H1 (cell line): ENCODE measurements around the gene FAR2. TPM values are rescaled to one million over a fixed set of nuclear protein-coding genes. Genes with fewer than 3 reads are reported as not detected.
"Not testable (repeated sequence)": the region's sequence is repeated elsewhere in the genome, so short reads cannot be mapped to it uniquely, and the experiment has no call there.

Experiments used
- CTCF ChIA-PET: fragments of 300-600 bp; sonication (Branson Sonifier 250); formaldehyde crosslinking; loops from one replicate; lab custom pipeline; 2021; ENCODE audit not compliant: partially characterized antibody; lab: Charles Lee
- POLR2A ChIA-PET: fragments of 300-600 bp; sonication (Branson Sonifier 250); formaldehyde crosslinking; loops from one replicate; lab custom pipeline; 2021; ENCODE audit warnings: inconsistent platforms; ENCODE audit not compliant: partially characterized antibody; lab: Charles Lee
- DNase-seq, 2 experiments: peaks; one replicate each; pipeline versions ENCODE4 v3.0.0 to v3.0.0-alpha.2; 2010 to 2022; ENCODE audit warnings: low spot score in 2 of 2, low read depth in 1 of 2, mixed read lengths in 1 of 2
- FAIRE-seq: peaks from 2 replicates; lab custom pipeline; 2011; peaks lifted over from hg19 to GRCh38; lab: Jason Lieb, UNC
- H2AFZ ChIP-seq: 2 replicates; pipeline ENCODE4 v1.8.1; 2012; ENCODE audit warnings: low read length, inconsistent platforms
- H2AK5ac ChIP-seq: 2 replicates; pipeline ENCODE4 v1.6.1; 2013; ENCODE audit warnings: low read depth, low read length
- H2BK120ac ChIP-seq: replicated peaks from 2 replicates; pipeline ENCODE3; 2013; ENCODE audit warnings: low read depth, low read length, inconsistent platforms
- H2BK12ac ChIP-seq: 2 replicates; pipeline ENCODE4 v1.6.1; 2013; ENCODE audit warnings: low read depth, low read length
- H2BK15ac ChIP-seq: 2 replicates; pipeline ENCODE4 v1.6.1; 2013; ENCODE audit warnings: low read length
- H2BK20ac ChIP-seq: 2 replicates; pipeline ENCODE4 v1.6.1; 2013; ENCODE audit warnings: low read length
- H2BK5ac ChIP-seq: 2 replicates; pipeline ENCODE4 v1.6.1; 2013; ENCODE audit warnings: low read depth, low read length
- H3K14ac ChIP-seq: 2 replicates; pipeline ENCODE4 v1.6.1; 2013; ENCODE audit warnings: inconsistent platforms; ENCODE audit not compliant: insufficient read length
- H3K18ac ChIP-seq: 2 replicates; pipeline ENCODE4 v1.6.1; 2013; ENCODE audit warnings: low read length; ENCODE audit errors: extremely low read depth
- H3K23ac ChIP-seq: 2 replicates; pipeline ENCODE4 v1.6.1; 2013; ENCODE audit warnings: inconsistent platforms; ENCODE audit not compliant: insufficient read length
- H3K23me2 ChIP-seq: 2 replicates; pipeline ENCODE4 v1.6.1; 2013; ENCODE audit warnings: low read depth, low read length
- H3K27ac ChIP-seq: 2 replicates; pipeline ENCODE4 v1.6.1; 2011; ENCODE audit warnings: low read depth, low read length, inconsistent platforms
- H3K27me3 ChIP-seq, 4 experiments: replicated peaks in 1 of 4; 1 replicate in 1 of 4; 2 replicates in 3 of 4; pipeline versions ENCODE4 v1.6.1 to v1.8.1; 2011 to 2013; ENCODE audit warnings: low read length in 3 of 4, mild to moderate bottlenecking in 3 of 4, inconsistent platforms in 2 of 4, mixed read lengths in 2 of 4, moderate library complexity in 1 of 4; ENCODE audit not compliant: control insufficient read depth in 3 of 4, insufficient read depth in 3 of 4; ENCODE audit errors: extremely low read depth in 1 of 4
- H3K36me3 ChIP-seq, 4 experiments: 2 replicates each; pipeline versions ENCODE4 v1.6.1 to v1.8.1; 2011 to 2013; ENCODE audit warnings: mild to moderate bottlenecking in 4 of 4, low read length in 3 of 4, moderate library complexity in 2 of 4, control low read depth in 1 of 4, inconsistent platforms in 1 of 4; ENCODE audit not compliant: insufficient read depth in 4 of 4, control insufficient read depth in 2 of 4
- H3K4ac ChIP-seq: replicated peaks from 2 replicates; pipeline ENCODE3; 2013; ENCODE audit warnings: low read length, low read depth, mixed read lengths, inconsistent platforms; ENCODE audit not compliant: insufficient read length
- H3K4me1 ChIP-seq, 4 experiments: replicated peaks in 1 of 4; 1 replicate in 1 of 4; 2 replicates in 3 of 4; pipeline versions ENCODE4 v1.6.1 to v1.8.1; 2011 to 2013; ENCODE audit warnings: low read length in 3 of 4, inconsistent platforms in 2 of 4, mixed read lengths in 1 of 4; ENCODE audit not compliant: insufficient read depth in 4 of 4, control insufficient read depth in 3 of 4
- H3K4me2 ChIP-seq, 2 experiments: 2 replicates each; pipeline versions ENCODE4 v1.6.1 to v1.8.1; 2011 to 2013; ENCODE audit warnings: low read depth in 2 of 2, low read length in 2 of 2, control low read depth in 1 of 2, inconsistent platforms in 1 of 2, mild to moderate bottlenecking in 1 of 2; ENCODE audit not compliant: insufficient read depth in 1 of 2
- H3K4me3 ChIP-seq, 4 experiments: fragments of 200-600, 300-600 bp in 1 of 4; sonication (generic), shearing (Covaris generic), sonication (Bioruptor Twin) in 1 of 4; 2 replicates each; pipeline versions ENCODE4 v1.5.1 to v1.8.1; 2011 to 2016; ENCODE audit warnings: low read length in 4 of 4, low read depth in 3 of 4, control low read depth in 2 of 4, inconsistent platforms in 2 of 4, mild to moderate bottlenecking in 2 of 4, mixed read lengths in 1 of 4, moderate library complexity in 1 of 4; ENCODE audit not compliant: insufficient read depth in 2 of 4; ENCODE audit errors: extremely low read depth in 1 of 4
- H3K56ac ChIP-seq: replicated peaks from 2 replicates; pipeline ENCODE3; 2013; ENCODE audit warnings: low read depth, mild to moderate bottlenecking, mixed read lengths, low read length, inconsistent platforms; ENCODE audit not compliant: insufficient read length
- H3K79me1 ChIP-seq: 2 replicates; pipeline ENCODE4 v1.6.1; 2013; ENCODE audit warnings: low read depth, low read length, control low read depth
- H3K79me2 ChIP-seq, 2 experiments: 2 replicates each; pipeline versions ENCODE4 v1.6.1 to v1.8.1; 2012 to 2013; ENCODE audit warnings: low read length in 2 of 2, mild to moderate bottlenecking in 2 of 2, inconsistent platforms in 1 of 2; ENCODE audit not compliant: insufficient read depth in 2 of 2, control insufficient read depth in 1 of 2
- H3K9ac ChIP-seq, 4 experiments: replicated peaks in 1 of 4; 1 replicate in 1 of 4; 2 replicates in 3 of 4; pipeline versions ENCODE4 v1.6.1 to v1.8.1; 2011 to 2013; ENCODE audit warnings: low read depth in 3 of 4, low read length in 3 of 4, control low read depth in 2 of 4, mild to moderate bottlenecking in 2 of 4, moderate library complexity in 2 of 4, inconsistent platforms in 1 of 4; ENCODE audit errors: extremely low read depth in 1 of 4
- H3K9me3 ChIP-seq, 2 experiments: 2 replicates each; pipeline versions ENCODE4 v1.6.1 to v1.8.1; 2012 to 2013; ENCODE audit warnings: mild to moderate bottlenecking in 2 of 2, moderate library complexity in 2 of 2, control low read depth in 1 of 2, inconsistent platforms in 1 of 2, low read depth in 1 of 2, low read length in 1 of 2, mixed read lengths in 1 of 2; ENCODE audit not compliant: insufficient read depth in 2 of 2
- H4K20me1 ChIP-seq, 2 experiments: replicated peaks in 1 of 2; 2 replicates each; pipeline versions ENCODE3 to v1.8.1; 2011 to 2013; ENCODE audit warnings: inconsistent platforms in 2 of 2, low read length in 2 of 2, mild to moderate bottlenecking in 1 of 2; ENCODE audit not compliant: insufficient read depth in 2 of 2, control insufficient read depth in 1 of 2
- H4K5ac ChIP-seq: 2 replicates; pipeline ENCODE4 v1.6.1; 2013; ENCODE audit warnings: low read length, low read depth, mixed read lengths, inconsistent platforms; ENCODE audit not compliant: insufficient read length
- H4K8ac ChIP-seq: 2 replicates; pipeline ENCODE4 v1.8.0; 2013; ENCODE audit warnings: mild to moderate bottlenecking, moderate library complexity, low read length, inconsistent platforms; ENCODE audit not compliant: insufficient read depth; ENCODE audit errors: extremely low read depth
- H4K91ac ChIP-seq: replicated peaks from 2 replicates; pipeline ENCODE3; 2013; ENCODE audit warnings: low read length, mixed read lengths, inconsistent platforms; ENCODE audit not compliant: insufficient read length
- EGR1 ChIP-seq: IDR thresholded peaks from 2 replicates; pipeline ENCODE4 v1.6.1; 2011; ENCODE audit warnings: low read depth, low read length, borderline replicate concordance
- SIN3A ChIP-seq, 2 experiments: IDR thresholded peaks in 1 of 2; conservative IDR thresholded peaks in 1 of 2; 2 replicates each; pipeline ENCODE4 v1.6.1; 2011 to 2012; ENCODE audit warnings: low read length in 2 of 2, improper control_type of control experiment in 1 of 2, low read depth in 1 of 2, mild to moderate bottlenecking in 1 of 2
- polyA plus RNA-seq, 7 experiments: library from polyadenylated mRNA; depleted of rRNA in 3 of 7; stranded (reverse) in 5 of 7; unstranded in 2 of 7; fragments of >200 nt in 5 of 7; fragments of 200-250 nt in 2 of 7; gene quantifications; 1 replicate in 5 of 7; 2 replicates in 1 of 7; 4 replicates in 1 of 7; pipeline versions ENCODE4 v1.2.1 to v1.2.3, GENCODE V29; 2011 to 2013; ENCODE audit warnings: missing spikeins in 2 of 7, mixed read lengths in 2 of 7
- total RNA-seq: library from RNA; stranded (reverse); fragmentation: NEBNext Ultra II Directional; extraction: Animal tissue kit (Norgen Biotek cat#: 25700); gene quantifications from 2 replicates; pipeline ENCODE4 v1.2.1, GENCODE V29; 2021

Gene FAR2
- total and polyA plus RNA-seq, 2 of the 8 experiments (the other 6 are each of a cell fraction or from before 2014, with no cell fraction given), result 24.0 to 24.1 TPM

DNA sequence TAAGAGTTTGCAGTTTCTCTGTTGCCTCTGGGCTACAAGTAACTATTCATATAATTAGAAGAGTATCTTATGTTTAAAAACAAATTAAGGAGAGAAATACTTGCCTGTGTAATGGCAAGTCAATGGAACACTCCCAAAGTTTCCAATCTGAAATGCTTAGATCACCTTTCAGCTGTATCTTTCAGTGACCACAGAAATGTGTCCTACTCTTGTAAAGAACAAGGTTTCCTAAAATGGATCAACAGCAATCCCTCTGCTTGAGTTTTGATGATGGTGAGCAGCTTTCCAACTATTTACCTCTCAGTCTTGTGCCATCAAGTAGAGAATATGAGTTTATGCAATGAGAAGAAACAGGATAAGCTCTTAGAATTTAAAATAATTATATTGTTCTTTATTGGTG lies 139.0 kb downstream of the FAR2 start (continued):
- TF ChIP-seq SIN3A (conservative IDR thresholded peaks at IDR 0.05 in 1 of 2, IDR thresholded peaks at IDR 0.05 in 1 of 2; ENCODE audit: low read depth in 1 of 2, low read length in 2 of 2), result no peak
- TF ChIP-seq EGR1, result no peak

DNA sequence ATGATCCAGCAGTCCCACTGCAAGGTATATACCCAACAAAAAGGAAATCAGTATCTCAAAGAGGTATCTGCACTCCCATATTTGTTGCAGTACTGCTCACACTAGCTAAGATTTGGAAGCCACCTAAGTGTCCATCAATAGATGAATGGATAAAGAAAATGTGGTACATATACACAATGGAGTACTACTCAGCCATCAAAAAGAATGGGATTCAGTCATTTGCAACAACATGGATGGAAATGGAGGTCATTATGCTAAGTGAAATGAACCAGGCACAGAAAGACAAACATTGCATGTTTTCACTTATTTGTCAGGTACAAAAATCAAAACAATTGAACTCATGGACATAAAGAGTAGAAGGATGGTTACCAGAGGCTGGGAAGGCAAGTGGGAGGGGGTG lies 141.4 kb downstream of the FAR2 start:
- H3K14ac ChIP-seq, H3K9me3 ChIP-seq, H4K8ac ChIP-seq, H3K23ac ChIP-seq, H4K5ac ChIP-seq, H2BK5ac ChIP-seq, H2AK5ac ChIP-seq, POLR2A ChIA-PET, H3K27me3 ChIP-seq, H3K79me1 ChIP-seq, H3K27ac ChIP-seq, H3K79me2 ChIP-seq, H4K20me1 ChIP-seq, H3K4me3 ChIP-seq, H3K56ac ChIP-seq, H2BK20ac ChIP-seq, H3K4ac ChIP-seq, H2BK15ac ChIP-seq, H4K91ac ChIP-seq, FAIRE-seq, H3K23me2 ChIP-seq, H3K36me3 ChIP-seq, H2BK12ac ChIP-seq, H3K18ac ChIP-seq, H2AFZ ChIP-seq, H3K4me1 ChIP-seq, DNase-seq, H3K4me2 ChIP-seq, H3K9ac ChIP-seq, H2BK120ac ChIP-seq: not testable (repeated sequence)
- CTCF ChIA-PET, result interaction anchor here (1.5 kb wide), 1 partner anchor 21 kb away, joined by 3 read pairs; no protein-coding TSS in a partner anchor
